OCI-LY7 (cell line): Measurements from ENCODE around the gene CIITA. TPM values are rescaled to one million over a fixed set of nuclear protein-coding genes. Genes with fewer than 3 reads are reported as not detected.

ENCODE experiments used
- BruUV-seq: library from RNA; stranded (reverse); fragments of 400-500 nt; replicated peaks from 2 replicates; lab custom pipeline; 2021; lab: Mats Ljungman, UMichigan
- CTCF ChIA-PET: fragments of 300-600 bp; sonication (Branson Sonifier 250); formaldehyde crosslinking; loops from one replicate; lab custom pipeline; 2022; ENCODE audit warnings: antibody characterized with exemption; ENCODE audit not compliant: unreplicated experiment; lab: Charles Lee
- POLR2A ChIA-PET: fragments of 300-600 bp; sonication (Branson Sonifier 250); formaldehyde crosslinking; loops from one replicate; lab custom pipeline; 2022; ENCODE audit warnings: antibody characterized with exemption; lab: Charles Lee
- DNase-seq: peaks from one replicate; pipeline ENCODE4 v3.0.0-alpha.2; 2015; ENCODE audit warnings: low spot score
- H2AFZ ChIP-seq: fragments of 200-600 bp; sonication (generic), shearing (Covaris generic); 2 replicates; pipeline ENCODE4 v1.6.1; 2014; ENCODE audit warnings: mild to moderate bottlenecking, antibody characterized with exemption, low read length, moderate library complexity
- H3K27ac ChIP-seq: fragments of 200-600 bp; sonication (generic); 2 replicates; pipeline ENCODE4 v1.5.1; 2014; ENCODE audit warnings: mixed run types, low read depth, mild to moderate bottlenecking, moderate library complexity, low read length, inconsistent platforms; ENCODE audit not compliant: poor library complexity, severe bottlenecking
- H3K36me3 ChIP-seq: fragments of 200-600 bp; sonication (generic); 2 replicates; pipeline ENCODE4 v1.6.1; 2014; ENCODE audit warnings: mild to moderate bottlenecking, antibody characterized with exemption, low read length, moderate library complexity, mixed read lengths; ENCODE audit not compliant: insufficient read depth
- H3K4me1 ChIP-seq: fragments of 200-600 bp; sonication (generic); 2 replicates; pipeline ENCODE4 v1.5.1; 2014; ENCODE audit warnings: mild to moderate bottlenecking, low read length; ENCODE audit not compliant: insufficient read depth, poor library complexity, severe bottlenecking
- H3K4me2 ChIP-seq: fragments of 200-600 bp; sonication (generic); 2 replicates; pipeline ENCODE4 v1.6.1; 2014; ENCODE audit warnings: mild to moderate bottlenecking, low read length
- H3K4me3 ChIP-seq: fragments of 200-600 bp; sonication (generic); 2 replicates; pipeline ENCODE4 v1.5.1; 2014; ENCODE audit warnings: mild to moderate bottlenecking, low read depth, low read length; ENCODE audit not compliant: poor library complexity, severe bottlenecking
- H3K79me2 ChIP-seq: fragments of 200-600 bp; sonication (generic); 2 replicates; pipeline ENCODE4 v1.6.1; 2016; ENCODE audit warnings: low read depth, mild to moderate bottlenecking, low read length, moderate library complexity, mixed read lengths; ENCODE audit not compliant: insufficient read depth
- H3K9me2 ChIP-seq: fragments of 200-600 bp; sonication (generic); 2 replicates; pipeline ENCODE4 v1.6.1; 2016; ENCODE audit warnings: mild to moderate bottlenecking, low read length, mixed read lengths; ENCODE audit not compliant: insufficient read depth
- H3K9me3 ChIP-seq: fragments of 200-600 bp; sonication (generic); 2 replicates; pipeline ENCODE4 v1.6.1; 2014; ENCODE audit warnings: mild to moderate bottlenecking, mixed run types, low read length, mixed read lengths
- H4K20me1 ChIP-seq: fragments of 200-600 bp; sonication (generic); 2 replicates; pipeline ENCODE4 v1.6.1; 2014; ENCODE audit warnings: mild to moderate bottlenecking, antibody characterized with exemption, low read length, moderate library complexity, mixed read lengths; ENCODE audit not compliant: insufficient read depth
- CTCF ChIP-seq: fragments of 200-600 bp; sonication (generic); conservative IDR thresholded peaks from 2 replicates; pipeline ENCODE4 v1.5.1; 2014; ENCODE audit warnings: mild to moderate bottlenecking, antibody characterized with exemption, low read length, moderate library complexity, mixed read lengths
- EZH2phosphoT487 ChIP-seq: fragments of 200-600 bp; sonication (generic); IDR thresholded peaks from 2 replicates; pipeline ENCODE4 v1.6.1; 2018; ENCODE audit warnings: low read depth, borderline replicate concordance, mild to moderate bottlenecking, mixed run types, antibody characterized with exemption, low read length, moderate library complexity, mixed read lengths
- intact Hi-C: fragments of 100-400 bp; cut with micrococcal nuclease; formaldehyde crosslinking; loops from one replicate; pipeline ENCODE4 v1.10.0; 2022; ENCODE audit not compliant: unreplicated experiment
- total RNA-seq, 2 experiments: library from RNA; depleted of rRNA in 1 of 2; stranded (reverse); fragments of >200 nt in 1 of 2; shearing (Covaris generic) in 1 of 2; gene quantifications; 2 replicates each; pipeline ENCODE4 v1.2.3, GENCODE V29; 2014 to 2022

Gene CIITA
- total RNA-seq, 2 experiments from 2014 or later = 68.7 to 101 TPM

- POLR2A ChIA-PET = no interaction called here
- no TSS peak for BruUV-seq
- CTCF ChIA-PET = no interaction called here
- H3K27ac ChIP-seq = no peak overlapping the region
- H2AFZ ChIP-seq = peak overlapping the region; percentile 89
- no peak for DNase-seq
- intact Hi-C loops = no loop called here
- H3K4me2 ChIP-seq = peak overlapping the region; percentile 25; the same call in 1 of the 2 replicates
- H3K4me1 ChIP-seq = peaks cover 15% of the 10 kb centered on the region
- no peaks in the 10 kb centered on the region for H4K20me1 ChIP-seq
- no peaks in the 10 kb centered on the region for H3K9me3 ChIP-seq
- no peak overlapping the region for H3K4me3 ChIP-seq
- no peaks in the 10 kb centered on the region for H3K79me2 ChIP-seq
- H3K9me2 ChIP-seq = no peaks in the 10 kb centered on the region
- H3K36me3 ChIP-seq = no peaks in the 10 kb centered on the region; the same call in 1 of the 2 replicates
- TF ChIP-seq CTCF (no peak), EZH2phosphoT487 (no peak)
These were observed 24.7 kb upstream of the CIITA start for GRCh38 chr16:10852286-10852685.

- intact Hi-C loops = no loop called here
- no peaks in the 10 kb centered on the region for H4K20me1 ChIP-seq
- ChIA-PET CTCF (no interaction called here), POLR2A (no interaction called here)
- H3K9me3 ChIP-seq = no peaks in the 10 kb centered on the region
- H3K9me2 ChIP-seq = no peaks in the 10 kb centered on the region
- no TSS peak for BruUV-seq
- H3K4me1 ChIP-seq = peaks cover 15% of the 10 kb centered on the region
- no peak overlapping the region for H3K4me3 ChIP-seq
- no peaks in the 10 kb centered on the region for H3K79me2 ChIP-seq
- peak overlapping the region; percentile 25; the same call in 1 of the 2 replicates for H3K4me2 ChIP-seq
- DNase-seq = no peak
- peak overlapping the region; percentile 89 for H2AFZ ChIP-seq
- TF ChIP-seq CTCF (no peak), EZH2phosphoT487 (no peak)
- no peaks in the 10 kb centered on the region; the same call in 1 of the 2 replicates for H3K36me3 ChIP-seq
- no peak overlapping the region for H3K27ac ChIP-seq
These were observed 24.1 kb upstream of the CIITA start for GRCh38 chr16:10852948-10853347.

GRCh38 chr16:10856042-10856441 lies 21.0 kb upstream of the CIITA start:
- Histone ChIP-seq H2AFZ (no peak overlapping the region), H4K20me1 (no peaks in the 10 kb centered on the region), H3K4me3 (no peak overlapping the region), H3K9me3 (no peaks in the 10 kb centered on the region), H3K36me3 (no peaks in the 10 kb centered on the region), H3K4me1 (peaks cover 15% of the 10 kb centered on the region), H3K9me2 (no peaks in the 10 kb centered on the region), H3K79me2 (no peaks in the 10 kb centered on the region), H3K27ac (no peak overlapping the region), H3K4me2 (no peak overlapping the region)
- no peak for TF ChIP-seq EZH2phosphoT487
- no peak for TF ChIP-seq CTCF
- intact Hi-C loops = no loop called here
- no TSS peak for BruUV-seq
- CTCF ChIA-PET = interaction anchor here (0.9 kb wide), 1 partner anchor 9 kb away, joined by 3 read pairs; no protein-coding TSS in a partner anchor
- POLR2A ChIA-PET = interaction anchor here (0.6 to 0.7 kb wide), 3 partner anchors 9 to 20 kb away, joined by 3 to 5 read pairs (median 3); partner anchors contain the start of gene CIITA
- DNase-seq = no peak
